ENCODE measurements around the gene ROBO3. TPM values are rescaled to one million over a fixed set of nuclear protein-coding genes. Genes with fewer than 3 reads are reported as not detected.

The ROBO3 gene
- total RNA-seq, 1 donor from 2014 or later = 11.3 TPM

DNA sequence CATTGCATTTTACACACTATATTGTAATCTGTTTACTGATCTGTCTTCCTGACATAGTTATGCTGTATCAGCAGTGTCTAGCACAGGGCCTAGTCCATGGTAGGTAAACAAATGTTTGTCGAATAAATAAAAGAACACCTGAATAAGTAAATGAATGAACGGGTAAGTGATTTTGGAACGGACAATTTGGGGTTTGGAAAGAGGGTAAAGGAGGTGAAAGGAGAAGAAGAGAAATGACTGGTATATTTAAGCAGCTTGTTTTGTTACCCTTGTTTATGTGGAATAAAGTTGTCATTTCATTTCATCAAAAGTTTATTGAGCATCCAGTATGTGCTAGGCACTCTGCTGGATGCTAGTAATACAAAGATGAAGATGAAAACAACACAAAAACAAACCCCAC, 53.7 kb downstream of the ROBO3 start, which contains the start of gene HEPN1:
HEPN1 (plus strand) TSS at position 301 of the 400 bp plus-strand sequence.
- Histone ChIP-seq H3K27me3 (ENCODE audit: low read depth) (peaks cover 14% of the 10 kb centered on the region), H3K4me1 (peaks cover 3% of the 10 kb centered on the region), H3K9me3 (no peaks in the 10 kb centered on the region), H3K27ac (peak within 1 kb of the TSS; percentile 85), H3K4me3 (no peak within 1 kb of the TSS), H3K36me3 (no peaks in the 10 kb centered on the region)
- TF ChIP-seq, protein P1, sequence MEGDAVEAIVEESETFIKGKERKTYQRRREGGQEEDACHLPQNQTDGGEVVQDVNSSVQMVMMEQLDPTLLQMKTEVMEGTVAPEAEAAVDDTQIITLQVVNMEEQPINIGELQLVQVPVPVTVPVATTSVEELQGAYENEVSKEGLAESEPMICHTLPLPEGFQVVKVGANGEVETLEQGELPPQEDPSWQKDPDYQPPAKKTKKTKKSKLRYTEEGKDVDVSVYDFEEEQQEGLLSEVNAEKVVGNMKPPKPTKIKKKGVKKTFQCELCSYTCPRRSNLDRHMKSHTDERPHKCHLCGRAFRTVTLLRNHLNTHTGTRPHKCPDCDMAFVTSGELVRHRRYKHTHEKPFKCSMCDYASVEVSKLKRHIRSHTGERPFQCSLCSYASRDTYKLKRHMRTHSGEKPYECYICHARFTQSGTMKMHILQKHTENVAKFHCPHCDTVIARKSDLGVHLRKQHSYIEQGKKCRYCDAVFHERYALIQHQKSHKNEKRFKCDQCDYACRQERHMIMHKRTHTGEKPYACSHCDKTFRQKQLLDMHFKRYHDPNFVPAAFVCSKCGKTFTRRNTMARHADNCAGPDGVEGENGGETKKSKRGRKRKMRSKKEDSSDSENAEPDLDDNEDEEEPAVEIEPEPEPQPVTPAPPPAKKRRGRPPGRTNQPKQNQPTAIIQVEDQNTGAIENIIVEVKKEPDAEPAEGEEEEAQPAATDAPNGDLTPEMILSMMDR (IDR thresholded peaks at IDR 0.05) = no peak
- ATAC-seq (no peak), DNase-seq (no peak)
- intact Hi-C loops (cut with DNase I) = no loop called here

DNA sequence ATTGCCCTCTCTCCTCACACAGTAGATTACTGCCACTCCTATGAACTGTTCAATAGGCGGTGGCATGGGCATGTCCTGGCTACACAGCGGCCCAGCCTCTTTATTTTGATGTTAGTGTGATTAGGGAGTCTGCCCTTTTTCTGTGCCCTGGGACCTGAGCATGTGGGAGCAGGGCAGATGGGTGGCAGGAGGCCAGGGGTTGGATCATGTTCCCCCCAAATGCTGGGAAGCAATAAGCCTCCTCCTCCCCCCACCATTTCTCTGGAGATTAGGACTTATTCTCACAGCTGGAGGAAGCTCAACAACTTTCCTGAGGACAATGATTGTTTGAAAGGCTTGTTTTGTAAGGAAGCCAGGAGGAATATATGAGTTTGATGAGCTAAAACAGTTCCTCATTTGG, 54.7 kb downstream of the ROBO3 start:
- no peak for DNase-seq
- Histone ChIP-seq H3K36me3 (no peaks in the 10 kb centered on the region), H3K27ac (peak overlapping the region; percentile 85), H3K4me3 (no peak overlapping the region), H3K9me3 (no peaks in the 10 kb centered on the region), H3K27me3 (ENCODE audit: low read depth) (peaks cover 14% of the 10 kb centered on the region), H3K4me1 (peaks cover 3% of the 10 kb centered on the region)
- TF ChIP-seq, protein P1 (IDR thresholded peaks at IDR 0.05) = no peak
- ATAC-seq = no peak
- intact Hi-C loops (cut with DNase I) = no loop called here

DNA sequence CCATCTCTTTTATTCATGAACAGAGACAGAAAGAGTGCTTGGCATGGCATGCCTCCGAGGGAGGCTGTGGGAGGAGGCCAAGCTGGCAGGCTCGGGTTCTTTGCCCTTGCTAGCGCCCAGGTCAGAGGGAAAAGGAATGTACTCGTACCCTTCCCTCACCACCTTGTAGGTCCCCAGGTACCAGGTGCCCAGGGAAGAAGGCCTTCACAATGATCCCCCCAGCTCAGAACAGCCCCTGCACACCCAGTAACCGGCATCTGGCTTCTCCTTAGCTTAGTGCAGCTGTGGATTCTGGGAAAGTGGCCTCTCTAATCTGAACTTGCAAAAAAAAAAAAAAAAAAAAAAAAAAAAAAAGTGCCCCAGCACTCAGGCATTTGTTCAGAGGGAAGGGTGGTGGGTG, 55.1 kb downstream of the ROBO3 start:
- intact Hi-C loops (cut with DNase I) = no loop called here
- Histone ChIP-seq H3K4me1 (peaks cover 3% of the 10 kb centered on the region), H3K36me3 (no peaks in the 10 kb centered on the region), H3K27me3 (ENCODE audit: low read depth) (peaks cover 14% of the 10 kb centered on the region), H3K4me3 (peak overlapping the region; percentile 52), H3K27ac (peak overlapping the region; percentile 85), H3K9me3 (no peaks in the 10 kb centered on the region)
- TF ChIP-seq, protein P1 (IDR thresholded peaks at IDR 0.05) = no peak
- no peak for ATAC-seq
- no peak for DNase-seq

DNA sequence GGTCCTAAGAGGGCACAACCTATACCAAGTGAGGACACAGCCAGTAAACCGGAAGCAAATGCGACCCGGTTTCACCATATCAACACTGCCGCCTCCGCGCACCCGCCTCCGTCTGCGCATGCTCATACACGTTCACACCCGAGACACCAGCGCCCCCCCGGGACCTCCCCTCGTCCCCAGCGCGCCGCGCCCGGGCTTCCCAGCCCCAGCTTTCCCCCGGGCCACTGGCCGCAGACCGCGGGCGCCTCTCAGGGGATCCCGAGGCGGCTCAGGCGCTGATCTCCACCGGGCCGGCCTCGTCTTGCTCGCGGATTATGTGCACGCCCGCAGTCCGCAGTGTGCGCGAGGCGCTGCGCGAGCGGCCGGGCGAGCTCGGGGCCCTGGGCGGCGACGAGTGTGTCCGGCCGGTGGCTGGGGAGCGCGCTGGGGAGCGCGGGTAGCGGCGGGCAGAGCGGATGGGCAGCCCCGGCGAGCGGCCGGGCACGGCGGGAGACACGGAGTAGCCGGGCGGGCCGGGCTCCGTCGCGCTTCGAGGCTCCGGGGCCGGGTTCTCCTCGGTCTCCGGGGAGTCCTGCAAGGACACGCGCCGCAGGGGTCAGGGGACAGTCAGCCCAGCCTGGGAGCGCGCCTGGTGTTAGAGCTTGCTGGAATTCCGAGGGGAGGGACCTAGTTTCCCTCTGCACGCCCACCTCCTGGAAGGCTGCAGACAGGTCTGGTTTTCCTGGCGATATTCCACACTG, 55.8 kb downstream of the ROBO3 start:
- peak overlapping the region; percentile 85 for H3K27ac ChIP-seq
- ATAC-seq = peak; percentile 75 to 76
- no peaks in the 10 kb centered on the region for H3K9me3 ChIP-seq
- intact Hi-C loops (cut with DNase I) = no loop called here
- DNase-seq = peak; percentile 80
- H3K36me3 ChIP-seq = no peaks in the 10 kb centered on the region
- peak overlapping the region; percentile 52 for H3K4me3 ChIP-seq
- H3K4me1 ChIP-seq = peaks cover 3% of the 10 kb centered on the region
- peaks cover 14% of the 10 kb centered on the region for H3K27me3 ChIP-seq (ENCODE audit: low read depth)
- TF ChIP-seq, protein P1 (IDR thresholded peaks at IDR 0.05) = no peak

DNA sequence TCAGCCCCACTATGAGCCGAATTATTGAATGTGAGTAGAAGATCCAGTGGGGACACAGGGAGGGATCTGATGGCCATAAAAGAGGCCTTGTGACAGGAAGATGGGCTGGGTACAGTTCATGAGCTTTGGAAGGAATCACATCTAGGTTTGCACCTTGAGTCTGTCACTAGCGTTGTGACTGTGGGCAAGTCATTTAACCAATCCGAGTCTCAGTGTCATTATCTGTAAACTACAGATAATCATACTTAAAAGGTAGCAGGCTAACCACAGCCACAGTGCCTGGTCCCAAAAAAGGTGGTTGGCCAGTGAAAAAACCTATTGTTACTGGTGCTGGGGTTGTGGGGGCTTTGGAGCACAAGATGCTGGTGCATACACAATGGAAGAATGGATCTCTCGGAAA, 57.6 kb downstream of the ROBO3 start:
- H3K4me1 ChIP-seq = peaks cover 3% of the 10 kb centered on the region
- H3K4me3 ChIP-seq = no peak overlapping the region
- DNase-seq (no peak), ATAC-seq (no peak)
- TF ChIP-seq, protein P1 (IDR thresholded peaks at IDR 0.05) = no peak
- no peaks in the 10 kb centered on the region for H3K36me3 ChIP-seq
- intact Hi-C loops (cut with DNase I) = no loop called here
- H3K9me3 ChIP-seq = no peaks in the 10 kb centered on the region
- no peak overlapping the region for H3K27ac ChIP-seq
- H3K27me3 ChIP-seq (ENCODE audit: low read depth) = peaks cover 14% of the 10 kb centered on the region

Measured in lower lobe of right lung (tissue), 2 donors.